ENCODE data around the gene GTF2A2. TPM values are rescaled to one million over a fixed set of nuclear protein-coding genes. Genes with fewer than 3 reads are reported as not detected.
"Not testable (repeated sequence)": the region's sequence is repeated elsewhere in the genome, so short reads cannot be mapped to it uniquely, and the experiment has no call there.

GTF2A2 gene, protein sequence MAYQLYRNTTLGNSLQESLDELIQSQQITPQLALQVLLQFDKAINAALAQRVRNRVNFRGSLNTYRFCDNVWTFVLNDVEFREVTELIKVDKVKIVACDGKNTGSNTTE
- 67.9 and 80.9 TPM in 2 replicates for total RNA-seq

- DNase-seq (ENCODE audit: low read depth), result peak; percentile 52
- H3K4me3 ChIP-seq (ENCODE audit: low read depth, low read length), result peak within 1 kb of the TSS; percentile 84
- TF ChIP-seq CTCF (conservative IDR thresholded peaks at IDR 0.05; ENCODE audit: low read depth, low read length), result no peak
Measured at GRCh38 chr15:59656897-59657634, at the start of gene GTF2A2. Gene GTF2A2, minus strand, starts transcription at chr15:59657515. Its CDS starts 5,238 bp downstream, at chr15:59652277.

DNA sequence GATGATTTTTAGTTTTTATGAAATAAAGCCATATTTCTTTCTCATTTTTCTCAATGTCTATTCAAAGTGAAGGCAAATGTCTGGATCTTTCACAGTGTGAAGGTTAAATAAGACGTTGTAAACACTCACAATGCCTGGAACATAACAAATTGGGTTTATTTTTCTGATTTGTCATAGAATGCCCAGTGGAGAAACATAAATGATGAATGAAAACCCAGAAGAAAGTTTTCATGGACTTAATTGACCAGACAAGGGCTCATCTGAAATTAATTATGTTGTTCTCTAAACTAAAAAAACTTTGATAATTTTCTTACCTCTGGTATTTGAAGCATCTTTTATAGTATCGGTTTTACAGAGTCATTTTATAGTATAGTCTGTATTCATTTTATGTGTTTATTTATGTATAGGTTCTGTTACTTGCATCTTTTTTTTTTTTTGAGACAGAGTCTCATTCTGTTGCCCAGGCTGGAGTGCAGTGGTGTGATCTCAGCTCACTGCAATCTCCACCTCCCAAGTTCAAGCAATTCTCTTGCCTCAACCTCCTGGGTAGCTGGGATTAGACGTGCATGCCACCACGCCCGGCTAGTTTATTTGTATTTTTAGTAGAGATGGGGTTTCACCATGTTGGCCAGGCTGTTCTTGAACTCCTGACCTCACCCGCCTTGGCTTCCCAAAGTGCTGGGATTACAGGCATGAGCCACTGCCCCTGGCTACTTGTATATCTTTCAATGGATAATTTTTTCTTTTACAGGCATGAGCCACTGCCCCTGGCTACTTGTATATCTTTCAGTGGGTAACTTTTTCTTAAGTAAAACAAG, 46.9 kb upstream of the GTF2A2 start:
- DNase-seq (ENCODE audit: low read depth), result no peak
- no peak for TF ChIP-seq CTCF (conservative IDR thresholded peaks at IDR 0.05; ENCODE audit: low read depth, low read length)
- H3K4me3 ChIP-seq (ENCODE audit: low read depth, low read length), result no peak overlapping the region

DNA sequence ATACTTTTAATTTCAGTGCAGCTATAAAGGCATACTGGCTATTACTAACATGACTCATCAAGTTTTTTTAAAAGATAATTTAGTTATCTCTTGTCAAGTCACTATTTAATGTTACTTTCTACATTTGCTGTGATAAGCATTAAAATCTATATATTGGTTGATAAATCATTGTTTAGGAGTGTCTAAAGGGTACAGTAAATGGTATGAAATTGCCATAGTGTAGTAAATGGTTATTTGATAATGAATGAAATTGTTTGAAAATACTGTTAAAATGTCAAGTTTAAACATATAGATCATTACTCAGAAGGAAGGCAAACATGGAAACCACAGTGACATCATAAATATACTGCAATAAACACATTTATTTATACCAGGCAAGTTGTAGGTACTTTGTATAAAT, 45.0 kb upstream of the GTF2A2 start:
- TF ChIP-seq CTCF (conservative IDR thresholded peaks at IDR 0.05; ENCODE audit: low read depth, low read length), result no peak
- no peak for DNase-seq (ENCODE audit: low read depth)
- no peak overlapping the region for H3K4me3 ChIP-seq (ENCODE audit: low read depth, low read length)

DNA sequence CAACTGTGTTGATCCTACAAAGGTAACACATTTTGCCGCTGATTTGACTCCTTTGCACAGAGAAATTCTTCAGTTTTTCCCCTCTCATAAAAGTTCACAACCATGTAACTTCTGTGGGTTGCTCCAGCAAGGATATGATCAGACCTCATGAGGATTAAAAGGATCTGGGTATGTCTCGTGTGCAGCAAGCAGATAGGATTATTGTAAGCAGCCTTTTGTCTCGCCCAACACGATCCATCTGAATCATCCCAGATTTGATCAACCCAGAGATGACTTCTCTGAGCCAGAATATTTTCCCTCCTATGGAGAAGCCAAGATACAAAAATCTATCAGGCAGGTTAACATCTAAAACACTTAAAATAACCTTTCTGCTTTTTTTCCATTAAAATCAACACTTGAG, 44.6 kb upstream of the GTF2A2 start:
- no peak overlapping the region for H3K4me3 ChIP-seq (ENCODE audit: low read depth, low read length)
- no peak for DNase-seq (ENCODE audit: low read depth)
- TF ChIP-seq CTCF (conservative IDR thresholded peaks at IDR 0.05; ENCODE audit: low read depth, low read length), result no peak

DNA sequence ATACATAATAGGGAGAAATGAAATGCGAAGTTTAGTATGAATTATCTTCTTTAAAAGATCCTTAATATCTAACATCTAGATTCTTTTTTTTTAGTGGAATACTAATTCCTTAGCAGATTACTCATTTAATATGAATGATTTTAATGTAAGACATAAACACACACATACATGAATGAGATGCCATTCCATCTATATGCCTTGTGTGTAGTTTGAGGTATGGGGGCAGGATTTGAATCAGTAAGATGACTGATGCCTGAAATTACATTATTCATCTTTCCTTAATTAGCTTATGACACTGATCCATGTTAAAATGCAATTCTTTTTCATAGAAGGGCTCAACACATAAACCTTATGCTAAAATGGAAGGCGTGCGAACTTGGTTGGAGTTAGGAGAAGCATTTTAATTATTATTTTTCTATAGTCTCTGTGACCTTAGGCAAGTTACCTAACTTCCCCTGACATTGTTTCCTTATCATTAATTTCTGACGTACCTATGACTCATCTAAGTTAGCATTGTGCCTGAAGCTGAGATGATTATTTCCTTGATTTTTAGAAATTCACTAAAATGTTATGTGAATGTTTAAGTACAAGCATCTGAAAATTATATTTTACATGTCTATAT, 42.6 kb upstream of the GTF2A2 start:
- DNase-seq (ENCODE audit: low read depth), result no peak
- TF ChIP-seq CTCF (conservative IDR thresholded peaks at IDR 0.05; ENCODE audit: low read depth, low read length), result no peak
- H3K4me3 ChIP-seq (ENCODE audit: low read depth, low read length), result no peak overlapping the region

DNA sequence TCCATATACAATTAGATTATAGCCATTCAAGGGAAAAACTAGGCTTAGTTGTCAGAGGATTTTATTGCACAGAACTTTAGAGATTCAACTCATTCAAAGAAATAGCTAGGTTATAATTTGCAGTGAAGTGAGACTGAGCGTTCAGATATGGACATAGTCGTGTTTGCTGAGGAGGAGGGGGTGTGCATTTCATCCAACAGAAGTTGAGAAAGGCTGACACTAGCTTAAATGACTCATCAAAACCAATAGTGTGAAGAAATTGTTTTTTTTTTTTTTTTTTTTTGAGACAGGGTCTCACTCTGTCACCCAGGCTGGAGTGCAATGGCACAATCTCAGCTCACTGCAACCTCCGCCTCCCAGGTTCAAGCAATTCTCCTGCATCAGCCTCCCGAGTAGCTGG, 40.8 kb upstream of the GTF2A2 start:
- not testable (repeated sequence) for DNase-seq (ENCODE audit: low read depth); H3K4me3 ChIP-seq (ENCODE audit: low read depth, low read length)

GRCh38 chr15:59696332-59696731, 39.0 kb upstream of the GTF2A2 start:
- no peak overlapping the region for H3K4me3 ChIP-seq (ENCODE audit: low read depth, low read length)
- DNase-seq (ENCODE audit: low read depth), result no peak
- no peak for TF ChIP-seq CTCF (conservative IDR thresholded peaks at IDR 0.05; ENCODE audit: low read depth, low read length)
